ENCODE results near the gene ACTN1.

The ACTN1 gene

GRCh38 chr14:68969278-68970033 is 9.6 kb downstream of the ACTN1 start:
- DNase-seq (ENCODE audit: low read depth): peak; percentile 13

GRCh38 chr14:68968721-68969120 is 10.4 kb downstream of the ACTN1 start:
- peak; percentile 6 for DNase-seq (ENCODE audit: low read depth)

- no peak for DNase-seq (ENCODE audit: low read depth)
Observed at GRCh38 chr14:68968051-68968450, 11.1 kb downstream of the ACTN1 start.

- DNase-seq (ENCODE audit: low read depth): peak; percentile 8
Observed at GRCh38 chr14:68967459-68967940, 11.6 kb downstream of the ACTN1 start.

GRCh38 chr14:68966872-68967301 is 12.2 kb downstream of the ACTN1 start:
- DNase-seq (ENCODE audit: low read depth): peak; percentile 60

- no peak for DNase-seq (ENCODE audit: low read depth)
Observed at GRCh38 chr14:68965261-68965761, 13.8 kb downstream of the ACTN1 start.

GRCh38 chr14:68964300-68965093 is 14.6 kb downstream of the ACTN1 start:
- DNase-seq (ENCODE audit: low read depth): no peak

- DNase-seq (ENCODE audit: low read depth): no peak
Observed at GRCh38 chr14:68962681-68963080, 16.4 kb downstream of the ACTN1 start.

GRCh38 chr14:68961781-68962584 is 17.1 kb downstream of the ACTN1 start:
- DNase-seq (ENCODE audit: low read depth): peak; percentile 66

GRCh38 chr14:68961361-68961760 is 17.7 kb downstream of the ACTN1 start:
- DNase-seq (ENCODE audit: low read depth): no peak

GRCh38 chr14:68960123-68960522 is 19.0 kb downstream of the ACTN1 start:
- DNase-seq (ENCODE audit: low read depth): no peak

- no peak for DNase-seq (ENCODE audit: low read depth)
Observed at GRCh38 chr14:68959035-68959434, 20.1 kb downstream of the ACTN1 start.

GRCh38 chr14:68958553-68958952 is 20.5 kb downstream of the ACTN1 start:
- peak; percentile 61 for DNase-seq (ENCODE audit: low read depth)

- no peak for DNase-seq (ENCODE audit: low read depth)
Observed at GRCh38 chr14:68957775-68958174, 21.3 kb downstream of the ACTN1 start.

- DNase-seq (ENCODE audit: low read depth): peak; percentile 84
Observed at GRCh38 chr14:68956724-68957123, 22.4 kb downstream of the ACTN1 start.

GRCh38 chr14:68955851-68956179 is 23.3 kb downstream of the ACTN1 start:
- no peak for DNase-seq (ENCODE audit: low read depth)

- DNase-seq (ENCODE audit: low read depth): peak; percentile 47
Observed at GRCh38 chr14:68955164-68955850, 23.8 kb downstream of the ACTN1 start.

GRCh38 chr14:68953196-68953555 is 25.9 kb downstream of the ACTN1 start:
- DNase-seq (ENCODE audit: low read depth): no peak

GRCh38 chr14:68952531-68953195 is 26.4 kb downstream of the ACTN1 start:
- DNase-seq (ENCODE audit: low read depth): peak; percentile 92

- DNase-seq (ENCODE audit: low read depth): no peak
Observed at GRCh38 chr14:68951800-68952530, 27.1 kb downstream of the ACTN1 start.
